Tibial nerve (tissue), 4 donors: Measurements from ENCODE around the gene RASSF5. TPM values are rescaled to one million over a fixed set of nuclear protein-coding genes. Genes with fewer than 3 reads are reported as not detected.

Experiments used
- DNase-seq, 2 donors: peaks; one replicate each; pipeline ENCODE4 v3.0.0-alpha.2; 2019; ENCODE audit warnings: low spot score in 2 of 2
- H3K27ac ChIP-seq, 4 donors: fragments of 200-600 bp; sonication (generic) in 3 of 4; one replicate each; pipeline ENCODE4 v1.5.1; 2017 to 2019; ENCODE audit warnings: mild to moderate bottlenecking in 1 of 4
- H3K27me3 ChIP-seq, 2 donors: fragments of 200-600 bp; sonication (generic) in 1 of 2; one replicate each; pipeline versions ENCODE4 v1.5.1 to v1.6.0; 2017 to 2019
- H3K36me3 ChIP-seq, 3 donors: fragments of 200-600 bp; sonication (generic); one replicate each; pipeline ENCODE4 v1.5.1; 2018 to 2019
- H3K4me1 ChIP-seq, 4 donors: fragments of 200-600 bp; sonication (generic) in 3 of 4; one replicate each; pipeline ENCODE4 v1.5.1; 2017 to 2019
- H3K4me3 ChIP-seq, 4 donors: fragments of 200-600 bp; sonication (generic) in 3 of 4; one replicate each; pipeline ENCODE4 v1.5.1; 2017 to 2019; ENCODE audit warnings: mild to moderate bottlenecking in 1 of 4, moderate library complexity in 1 of 4
- H3K9me3 ChIP-seq, 4 donors: fragments of 200-600 bp; sonication (generic) in 3 of 4; one replicate each; pipeline ENCODE4 v1.5.1; 2017 to 2019
- EP300 ChIP-seq, 2 donors: sonication (generic); formaldehyde crosslinking; IDR thresholded peaks; one replicate each; pipeline ENCODE4 v1.6.1; 2017; ENCODE audit warnings: antibody characterized with exemption in 2 of 2, mild to moderate bottlenecking in 1 of 2
- POLR2A ChIP-seq, 2 donors: fragments of 450-650 bp; IDR thresholded peaks; one replicate each; pipeline ENCODE4 v1.6.1; 2017; ENCODE audit warnings: antibody characterized with exemption in 2 of 2, mild to moderate bottlenecking in 2 of 2, moderate library complexity in 2 of 2
- WGBS, 2 donors: methylation state at CpG; one replicate each; pipeline ENCODE4 v1.1.5; 2018; 5-methylcytosine and 5-hydroxymethylcytosine counted together
- total RNA-seq, 4 donors: library from RNA; depleted of rRNA; stranded (reverse); fragments of >200 nt; gene quantifications; one replicate each; pipeline ENCODE4 v1.1.0, GENCODE V29; 2016
- TF ChIP-seq, protein P1 (sequence below), 5 experiments: fragments of 200-600 bp in 3 of 5; fragments of 450-650 bp in 2 of 5; sonication (generic) in 3 of 5; IDR thresholded peaks; one replicate each; pipeline ENCODE4 v1.5.1; 2016 to 2019; ENCODE audit warnings: antibody characterized with exemption in 5 of 5, mild to moderate bottlenecking in 3 of 5, moderate library complexity in 2 of 5

Gene RASSF5
- total RNA-seq, 4 donors from 2014 or later: 24.0 to 32.9 (median 30.2) TPM

DNA sequence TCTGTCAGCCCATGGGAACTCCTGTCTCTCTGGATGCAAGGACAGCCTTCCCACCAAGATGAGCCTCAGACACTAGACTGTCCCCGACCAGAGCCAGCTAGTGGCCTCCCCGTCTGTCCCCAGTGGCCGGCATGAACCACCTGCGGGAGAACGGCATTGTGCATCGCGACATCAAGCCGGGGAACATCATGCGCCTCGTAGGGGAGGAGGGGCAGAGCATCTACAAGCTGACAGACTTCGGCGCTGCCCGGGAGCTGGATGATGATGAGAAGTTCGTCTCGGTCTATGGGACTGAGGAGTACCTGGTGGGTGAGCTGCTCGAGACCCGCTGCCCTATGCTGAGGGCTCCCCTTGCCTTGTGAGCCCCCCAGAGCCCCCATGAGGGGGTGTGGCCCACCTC is 31.3 kb upstream of the RASSF5 start:
- 89 to 93% methylated on average over 11 to 17 of the region's 17 CpGs for WGBS, 2 donors
- no peaks in the 10 kb centered on the region for H3K9me3 ChIP-seq
- peaks cover 0 to 40% (median 0%) of the 10 kb centered on the region in 3 donors for H3K36me3 ChIP-seq
- peaks cover 0 to 19% (median 3%) of the 10 kb centered on the region in 4 donors for H3K4me1 ChIP-seq
- H3K27me3 ChIP-seq: no peaks in the 10 kb centered on the region
- TF ChIP-seq EP300 (IDR thresholded peaks at IDR 0.05) (no peak), POLR2A (IDR thresholded peaks at IDR 0.05) (no peak)
- TF ChIP-seq, protein P1, sequence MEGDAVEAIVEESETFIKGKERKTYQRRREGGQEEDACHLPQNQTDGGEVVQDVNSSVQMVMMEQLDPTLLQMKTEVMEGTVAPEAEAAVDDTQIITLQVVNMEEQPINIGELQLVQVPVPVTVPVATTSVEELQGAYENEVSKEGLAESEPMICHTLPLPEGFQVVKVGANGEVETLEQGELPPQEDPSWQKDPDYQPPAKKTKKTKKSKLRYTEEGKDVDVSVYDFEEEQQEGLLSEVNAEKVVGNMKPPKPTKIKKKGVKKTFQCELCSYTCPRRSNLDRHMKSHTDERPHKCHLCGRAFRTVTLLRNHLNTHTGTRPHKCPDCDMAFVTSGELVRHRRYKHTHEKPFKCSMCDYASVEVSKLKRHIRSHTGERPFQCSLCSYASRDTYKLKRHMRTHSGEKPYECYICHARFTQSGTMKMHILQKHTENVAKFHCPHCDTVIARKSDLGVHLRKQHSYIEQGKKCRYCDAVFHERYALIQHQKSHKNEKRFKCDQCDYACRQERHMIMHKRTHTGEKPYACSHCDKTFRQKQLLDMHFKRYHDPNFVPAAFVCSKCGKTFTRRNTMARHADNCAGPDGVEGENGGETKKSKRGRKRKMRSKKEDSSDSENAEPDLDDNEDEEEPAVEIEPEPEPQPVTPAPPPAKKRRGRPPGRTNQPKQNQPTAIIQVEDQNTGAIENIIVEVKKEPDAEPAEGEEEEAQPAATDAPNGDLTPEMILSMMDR (IDR thresholded peaks at IDR 0.05): no peak
- no peak for DNase-seq
- H3K27ac ChIP-seq: no peak overlapping the region
- H3K4me3 ChIP-seq: no peak overlapping the region

DNA sequence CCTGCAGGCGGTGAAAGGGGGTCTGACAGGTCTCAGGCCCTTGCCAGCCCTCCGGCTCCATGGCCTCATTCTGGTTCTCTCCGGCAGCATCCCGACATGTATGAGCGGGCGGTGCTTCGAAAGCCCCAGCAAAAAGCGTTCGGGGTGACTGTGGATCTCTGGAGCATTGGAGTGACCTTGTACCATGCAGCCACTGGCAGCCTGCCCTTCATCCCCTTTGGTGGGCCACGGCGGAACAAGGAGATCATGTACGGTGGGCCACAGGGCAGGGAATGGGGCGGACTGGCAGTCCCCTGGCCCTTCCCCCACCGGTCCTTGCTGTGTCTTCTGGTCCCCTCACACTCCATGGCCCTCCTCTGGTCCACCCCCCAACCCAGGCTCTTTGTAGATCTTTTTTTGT is 30.7 kb upstream of the RASSF5 start:
- peaks cover 0 to 14% (median 0%) of the 10 kb centered on the region in 4 donors for H3K4me1 ChIP-seq
- TF ChIP-seq EP300 (IDR thresholded peaks at IDR 0.05) (no peak), POLR2A (IDR thresholded peaks at IDR 0.05) (no peak)
- TF ChIP-seq, protein P1 (IDR thresholded peaks at IDR 0.05): no peak
- H3K36me3 ChIP-seq: peaks cover 0 to 40% (median 0%) of the 10 kb centered on the region in 3 donors
- no peak for DNase-seq
- H3K9me3 ChIP-seq: no peaks in the 10 kb centered on the region
- H3K27me3 ChIP-seq: no peaks in the 10 kb centered on the region
- 88 to 93% methylated on average over 14 of the region's 14 CpGs for WGBS, 2 donors
- no peak overlapping the region for H3K4me3 ChIP-seq
- no peak overlapping the region for H3K27ac ChIP-seq

DNA sequence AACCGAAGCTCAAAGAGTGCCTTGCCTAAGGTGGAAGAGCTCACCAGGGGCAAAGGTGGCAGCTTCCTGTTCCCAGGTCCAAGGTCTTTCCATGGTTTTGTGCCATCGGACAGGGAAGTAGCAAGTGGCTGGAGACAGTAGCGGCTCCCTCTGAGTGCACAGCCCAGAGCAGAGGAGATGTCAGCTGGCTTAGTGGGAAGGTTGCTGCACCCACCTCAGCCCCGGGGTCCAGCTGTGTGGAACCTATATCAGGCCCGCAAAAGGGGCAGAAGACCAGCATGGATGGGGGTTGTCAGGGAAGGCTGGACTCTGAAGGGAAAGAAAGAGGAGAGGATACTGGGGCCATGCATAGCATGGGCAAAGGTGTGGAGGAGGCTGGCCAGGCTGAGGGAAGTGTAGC is 30.2 kb upstream of the RASSF5 start:
- no peak for DNase-seq
- TF ChIP-seq, protein P1 (IDR thresholded peaks at IDR 0.05): no peak
- no peak for TF ChIP-seq POLR2A (IDR thresholded peaks at IDR 0.05)
- TF ChIP-seq EP300 (IDR thresholded peaks at IDR 0.05): no peak
- WGBS, 2 donors: 87 to 94% methylated on average over 5 of the region's 5 CpGs

DNA sequence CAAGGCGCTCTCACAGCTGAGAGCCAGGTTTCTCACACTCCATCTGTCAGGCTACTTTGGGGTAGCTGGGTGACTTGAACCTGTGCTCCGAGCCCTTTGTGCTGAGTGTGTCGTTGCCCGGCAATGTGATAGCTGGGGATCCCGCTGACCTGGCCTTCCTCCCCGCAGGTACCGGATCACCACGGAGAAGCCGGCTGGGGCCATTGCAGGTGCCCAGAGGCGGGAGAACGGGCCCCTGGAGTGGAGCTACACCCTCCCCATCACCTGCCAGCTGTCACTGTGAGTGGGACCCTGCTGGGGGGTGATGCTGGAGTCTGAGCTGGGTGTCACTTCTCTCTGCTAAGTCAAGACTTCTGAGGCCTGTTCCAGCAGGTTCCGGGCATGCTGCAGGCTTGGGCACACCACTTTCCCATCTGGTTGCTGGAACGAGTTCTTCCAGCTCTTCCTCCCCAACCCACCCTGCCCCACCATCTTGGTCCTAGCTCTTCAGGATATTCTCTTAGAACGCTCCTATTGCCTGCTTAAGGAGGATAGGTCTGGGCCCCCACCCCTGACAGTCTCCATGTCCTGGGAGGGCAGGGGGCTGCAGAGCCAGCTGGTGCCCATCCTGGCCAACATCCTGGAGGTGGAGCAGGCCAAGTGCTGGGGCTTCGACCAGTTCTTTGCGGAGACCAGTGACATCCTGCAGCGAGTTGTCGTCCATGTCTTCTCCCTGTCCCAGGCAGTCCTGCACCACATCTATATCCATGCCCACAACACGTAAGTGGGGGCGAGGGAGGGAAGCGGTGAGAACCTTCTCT is 29.6 kb upstream of the RASSF5 start:
- no peak for DNase-seq
- Histone ChIP-seq H3K4me1 (peaks cover 0 to 3% (median 0%) of the 10 kb centered on the region in 4 donors), H3K9me3 (no peaks in the 10 kb centered on the region), H3K36me3 (peaks cover 0 to 40% (median 0%) of the 10 kb centered on the region in 3 donors), H3K27ac (no peak overlapping the region), H3K27me3 (no peaks in the 10 kb centered on the region), H3K4me3 (no peak overlapping the region)
- WGBS, 2 donors: 90 to 95% methylated on average over 11 to 17 of the region's 21 CpGs
- no peak for TF ChIP-seq EP300 (IDR thresholded peaks at IDR 0.05)
- TF ChIP-seq POLR2A (IDR thresholded peaks at IDR 0.05): no peak
- TF ChIP-seq, protein P1 (IDR thresholded peaks at IDR 0.05): no peak

More for the DNA sequence above, 30.2 kb upstream of the RASSF5 start:
- no peak overlapping the region for H3K27ac ChIP-seq
- H3K4me3 ChIP-seq: no peak overlapping the region
- H3K27me3 ChIP-seq: no peaks in the 10 kb centered on the region
- peaks cover 0 to 40% (median 0%) of the 10 kb centered on the region in 3 donors for H3K36me3 ChIP-seq
- no peaks in the 10 kb centered on the region for H3K9me3 ChIP-seq
- H3K4me1 ChIP-seq: peaks cover 0 to 8% (median 0%) of the 10 kb centered on the region in 4 donors

DNA sequence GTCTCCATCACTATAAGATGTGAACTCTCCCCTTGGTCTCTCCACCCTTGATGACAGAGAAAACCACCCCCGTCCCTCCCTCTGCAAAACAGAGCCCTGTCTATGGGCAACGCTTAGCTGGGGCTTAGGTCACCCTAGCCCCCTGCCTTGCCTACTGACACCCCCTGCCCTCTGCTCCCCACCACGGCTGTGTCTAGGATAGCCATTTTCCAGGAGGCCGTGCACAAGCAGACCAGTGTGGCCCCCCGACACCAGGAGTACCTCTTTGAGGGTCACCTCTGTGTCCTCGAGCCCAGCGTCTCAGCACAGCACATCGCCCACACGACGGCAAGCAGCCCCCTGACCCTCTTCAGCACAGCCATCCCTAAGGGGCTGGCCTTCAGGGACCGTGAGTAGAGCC is 28.6 kb upstream of the RASSF5 start:
- DNase-seq: no peak
- no peak for TF ChIP-seq POLR2A (IDR thresholded peaks at IDR 0.05)
- no peak for TF ChIP-seq EP300 (IDR thresholded peaks at IDR 0.05)
- TF ChIP-seq, protein P1 (IDR thresholded peaks at IDR 0.05): no peak
- Histone ChIP-seq H3K36me3 (peaks cover 0 to 40% (median 0%) of the 10 kb centered on the region in 3 donors), H3K4me3 (no peak overlapping the region), H3K9me3 (no peaks in the 10 kb centered on the region), H3K27ac (no peak overlapping the region), H3K4me1 (no peaks in the 10 kb centered on the region), H3K27me3 (no peaks in the 10 kb centered on the region)
- 76 to 80% methylated on average over 11 of the region's 11 CpGs for WGBS, 2 donors
